ENCODE results near the gene GLP1R.

- TF ChIP-seq, protein P1, sequence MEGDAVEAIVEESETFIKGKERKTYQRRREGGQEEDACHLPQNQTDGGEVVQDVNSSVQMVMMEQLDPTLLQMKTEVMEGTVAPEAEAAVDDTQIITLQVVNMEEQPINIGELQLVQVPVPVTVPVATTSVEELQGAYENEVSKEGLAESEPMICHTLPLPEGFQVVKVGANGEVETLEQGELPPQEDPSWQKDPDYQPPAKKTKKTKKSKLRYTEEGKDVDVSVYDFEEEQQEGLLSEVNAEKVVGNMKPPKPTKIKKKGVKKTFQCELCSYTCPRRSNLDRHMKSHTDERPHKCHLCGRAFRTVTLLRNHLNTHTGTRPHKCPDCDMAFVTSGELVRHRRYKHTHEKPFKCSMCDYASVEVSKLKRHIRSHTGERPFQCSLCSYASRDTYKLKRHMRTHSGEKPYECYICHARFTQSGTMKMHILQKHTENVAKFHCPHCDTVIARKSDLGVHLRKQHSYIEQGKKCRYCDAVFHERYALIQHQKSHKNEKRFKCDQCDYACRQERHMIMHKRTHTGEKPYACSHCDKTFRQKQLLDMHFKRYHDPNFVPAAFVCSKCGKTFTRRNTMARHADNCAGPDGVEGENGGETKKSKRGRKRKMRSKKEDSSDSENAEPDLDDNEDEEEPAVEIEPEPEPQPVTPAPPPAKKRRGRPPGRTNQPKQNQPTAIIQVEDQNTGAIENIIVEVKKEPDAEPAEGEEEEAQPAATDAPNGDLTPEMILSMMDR (IDR thresholded peaks at IDR 0.05; ENCODE audit: insufficient read depth, low read length, poor library complexity, severe bottlenecking) = no peak
- no peak for TF ChIP-seq EZH2phosphoT487 (conservative IDR thresholded peaks at IDR 0.05; ENCODE audit: low read length)
Measured at GRCh38 chr6:39017547-39017880, 31.1 kb upstream of the GLP1R start.
